ENCODE results near the gene OR9G1.

The OR9G1 gene

GRCh38 chr11:56700242-56700913 lies 1.5 kb downstream of the OR9G1 start:
- no peak overlapping the region for H3K4me2 ChIP-seq (ENCODE audit: low read length)

GRCh38 chr11:56700914-56701485 lies 2.1 kb downstream of the OR9G1 start:
- no peak overlapping the region for H3K4me2 ChIP-seq (ENCODE audit: low read length)
- no peaks in the 10 kb centered on the region for H3K9me3 ChIP-seq (ENCODE audit: control insufficient read depth, insufficient read depth, low read length)
- no peaks in the 10 kb centered on the region for H3K27me3 ChIP-seq (ENCODE audit: control insufficient read depth, low read length)

More at GRCh38 chr11:56700242-56700913, 1.5 kb downstream of the OR9G1 start:
- no peak overlapping the region for H3K27ac ChIP-seq (ENCODE audit: low read depth, low read length)
- H4K20me1 ChIP-seq (ENCODE audit: control insufficient read depth, insufficient read depth, low read depth, low read length) = no peaks in the 10 kb centered on the region
- no peaks in the 10 kb centered on the region for H3F3A ChIP-seq (ENCODE audit: control insufficient read depth, insufficient read depth)
- no peaks in the 10 kb centered on the region for H3K79me2 ChIP-seq (ENCODE audit: control insufficient read depth, low read length)
- H3K9me2 ChIP-seq (replicated peaks; ENCODE audit: control insufficient read depth, low read length) = no peaks in the 10 kb centered on the region
- no peaks in the 10 kb centered on the region for H3K27me3 ChIP-seq (ENCODE audit: control insufficient read depth, low read length)
- TF ChIP-seq CTCF (IDR thresholded peaks at IDR 0.05; ENCODE audit: low read depth, low read length, poor library complexity, severe bottlenecking) (no peak), EZH2phosphoT487 (IDR thresholded peaks at IDR 0.05; ENCODE audit: borderline replicate concordance, low read length) (no peak)
- H3K36me3 ChIP-seq (ENCODE audit: control insufficient read depth, low read length) = no peaks in the 10 kb centered on the region
- no peaks in the 10 kb centered on the region for H3K4me1 ChIP-seq (ENCODE audit: control insufficient read depth, low read length)
- H3K9me3 ChIP-seq (ENCODE audit: control insufficient read depth, insufficient read depth, low read length) = no peaks in the 10 kb centered on the region
- no peak overlapping the region for H3K4me3 ChIP-seq (ENCODE audit: low read length)

GRCh38 chr11:56705784-56706396 lies 7.0 kb downstream of the OR9G1 start:
- Histone ChIP-seq H3K9me3 (ENCODE audit: control insufficient read depth, insufficient read depth, low read length) (no peaks in the 10 kb centered on the region), H3K79me2 (ENCODE audit: control insufficient read depth, low read length) (no peaks in the 10 kb centered on the region), H3K4me3 (ENCODE audit: low read length) (no peak overlapping the region), H3K4me2 (ENCODE audit: low read length) (no peak overlapping the region), H3K27ac (ENCODE audit: low read depth, low read length) (no peak overlapping the region), H3K36me3 (ENCODE audit: control insufficient read depth, low read length) (no peaks in the 10 kb centered on the region), H3K27me3 (ENCODE audit: control insufficient read depth, low read length) (no peaks in the 10 kb centered on the region), H3K4me1 (ENCODE audit: control insufficient read depth, low read length) (no peaks in the 10 kb centered on the region), H3K9me2 (replicated peaks; ENCODE audit: control insufficient read depth, low read length) (no peaks in the 10 kb centered on the region), H4K20me1 (ENCODE audit: control insufficient read depth, insufficient read depth, low read depth, low read length) (no peaks in the 10 kb centered on the region), H3F3A (ENCODE audit: control insufficient read depth, insufficient read depth) (no peaks in the 10 kb centered on the region)
- TF ChIP-seq CTCF (IDR thresholded peaks at IDR 0.05; ENCODE audit: low read depth, low read length, poor library complexity, severe bottlenecking) (no peak), EZH2phosphoT487 (IDR thresholded peaks at IDR 0.05; ENCODE audit: borderline replicate concordance, low read length) (no peak)

More at GRCh38 chr11:56700914-56701485, 2.1 kb downstream of the OR9G1 start:
- H3K9me2 ChIP-seq (replicated peaks; ENCODE audit: control insufficient read depth, low read length) = no peaks in the 10 kb centered on the region
- H3K79me2 ChIP-seq (ENCODE audit: control insufficient read depth, low read length) = no peaks in the 10 kb centered on the region
- no peaks in the 10 kb centered on the region for H4K20me1 ChIP-seq (ENCODE audit: control insufficient read depth, insufficient read depth, low read depth, low read length)
- no peaks in the 10 kb centered on the region for H3K4me1 ChIP-seq (ENCODE audit: control insufficient read depth, low read length)
- no peak for TF ChIP-seq EZH2phosphoT487 (IDR thresholded peaks at IDR 0.05; ENCODE audit: borderline replicate concordance, low read length)
- TF ChIP-seq CTCF (IDR thresholded peaks at IDR 0.05; ENCODE audit: low read depth, low read length, poor library complexity, severe bottlenecking) = no peak
- no peak overlapping the region for H3K4me3 ChIP-seq (ENCODE audit: low read length)
- H3K27ac ChIP-seq (ENCODE audit: low read depth, low read length) = no peak overlapping the region
- no peaks in the 10 kb centered on the region for H3F3A ChIP-seq (ENCODE audit: control insufficient read depth, insufficient read depth)
- H3K36me3 ChIP-seq (ENCODE audit: control insufficient read depth, low read length) = no peaks in the 10 kb centered on the region
